Left lung (tissue), 10 donors: ENCODE measurements around the gene SPATA13. TPM values are rescaled to one million over a fixed set of nuclear protein-coding genes. Genes with fewer than 3 reads are reported as not detected.
A peak's percentile ranks its signal among the peaks of the same experiment; 100 is the strongest.

ENCODE experiments used
- ATAC-seq: fragments of 200-7000 bp; cut with Tn5 transposase; one replicate; pipeline ENCODE4 v1.9.1; 2020; ENCODE audit warnings: moderate library complexity
- DNase-seq, 4 donors: peaks; one replicate each; pipeline ENCODE4 v3.0.0-alpha.2; 2013 to 2020
- H3K27ac ChIP-seq, 2 donors: fragments of 200-600 bp; sonication (generic) in 1 of 2; one replicate each; pipeline versions ENCODE4 v1.5.0 to v1.8.0; 2020 to 2021
- H3K27me3 ChIP-seq, 2 donors: fragments of 200-600 bp; sonication (generic) in 1 of 2; one replicate each; pipeline versions ENCODE4 v1.5.0 to v1.8.0; 2020 to 2021
- H3K36me3 ChIP-seq, 2 donors: fragments of 200-600 bp; sonication (generic) in 1 of 2; one replicate each; pipeline versions ENCODE4 v1.5.0 to v1.8.0; 2020 to 2021
- H3K4me1 ChIP-seq, 2 donors: fragments of 200-600 bp; one replicate each; pipeline ENCODE4 v1.8.0; 2021
- H3K4me3 ChIP-seq, 2 donors: fragments of 200-600 bp; sonication (generic) in 1 of 2; one replicate each; pipeline versions ENCODE4 v1.5.0 to v1.8.0; 2020 to 2021; ENCODE audit warnings: mild to moderate bottlenecking in 1 of 2
- H3K9me3 ChIP-seq, 2 donors: fragments of 200-600 bp; sonication (generic) in 1 of 2; one replicate each; pipeline versions ENCODE4 v1.5.0 to v1.8.0; 2020 to 2021
- intact Hi-C, 2 donors: fragments of 100-400 bp; cut with DNase I; formaldehyde crosslinking; loops; one replicate each; pipeline versions ENCODE4 v1.11.2 to v1.14.2; 2022
- polyA plus RNA-seq, 6 donors: library from polyadenylated mRNA; unstranded; fragments of 120-200 nt; gene quantifications; one replicate each; pipeline ENCODE4 v1.2.1, GENCODE V29; 2013; ENCODE audit not compliant: insufficient read length in 6 of 6
- total RNA-seq, 2 donors: library from RNA; stranded (reverse); fragmentation: NEBNext Ultra II Directional; extraction: Animal tissue kit (Norgen Biotek cat#: 25700); gene quantifications; one replicate each; pipeline ENCODE4 v1.2.1, GENCODE V29; 2021
- TF ChIP-seq, protein P1 (sequence below), 2 donors: fragments of 200-600 bp; sonication (generic) in 1 of 2; IDR thresholded peaks; one replicate each; pipeline versions ENCODE4 v1.5.0 to v1.8.0; 2021; ENCODE audit warnings: antibody characterized with exemption in 2 of 2
- donor health status: DM: no; HTN: yes; CAD: no.
- donor health status: DM: no; HTN: no; CAD: no.

SPATA13 gene
- total and polyA plus RNA-seq, 8 donors, result 11.4 to 31.4 (median 14.7) TPM

- intact Hi-C loops, result loop anchor here in 1 of 2 donors (5.0 kb wide), 2 partner anchors 200 to 300 kb away; no protein-coding TSS in a partner anchor
- DNase-seq, result peak in 1 of 4 donors; percentile 76
- TF ChIP-seq, protein P1, sequence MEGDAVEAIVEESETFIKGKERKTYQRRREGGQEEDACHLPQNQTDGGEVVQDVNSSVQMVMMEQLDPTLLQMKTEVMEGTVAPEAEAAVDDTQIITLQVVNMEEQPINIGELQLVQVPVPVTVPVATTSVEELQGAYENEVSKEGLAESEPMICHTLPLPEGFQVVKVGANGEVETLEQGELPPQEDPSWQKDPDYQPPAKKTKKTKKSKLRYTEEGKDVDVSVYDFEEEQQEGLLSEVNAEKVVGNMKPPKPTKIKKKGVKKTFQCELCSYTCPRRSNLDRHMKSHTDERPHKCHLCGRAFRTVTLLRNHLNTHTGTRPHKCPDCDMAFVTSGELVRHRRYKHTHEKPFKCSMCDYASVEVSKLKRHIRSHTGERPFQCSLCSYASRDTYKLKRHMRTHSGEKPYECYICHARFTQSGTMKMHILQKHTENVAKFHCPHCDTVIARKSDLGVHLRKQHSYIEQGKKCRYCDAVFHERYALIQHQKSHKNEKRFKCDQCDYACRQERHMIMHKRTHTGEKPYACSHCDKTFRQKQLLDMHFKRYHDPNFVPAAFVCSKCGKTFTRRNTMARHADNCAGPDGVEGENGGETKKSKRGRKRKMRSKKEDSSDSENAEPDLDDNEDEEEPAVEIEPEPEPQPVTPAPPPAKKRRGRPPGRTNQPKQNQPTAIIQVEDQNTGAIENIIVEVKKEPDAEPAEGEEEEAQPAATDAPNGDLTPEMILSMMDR (IDR thresholded peaks at IDR 0.05), result no peak
- Histone ChIP-seq H3K36me3 (peaks cover 0 to 6% of the 10 kb centered on the region in 2 donors), H3K9me3 (no peaks in the 10 kb centered on the region), H3K4me3 (no peak overlapping the region), H3K27me3 (no peaks in the 10 kb centered on the region), H3K27ac (no peak overlapping the region), H3K4me1 (peaks cover 13 to 28% of the 10 kb centered on the region in 2 donors)
- no peak for ATAC-seq
Measured at GRCh38 chr13:24222756-24223155, 62.2 kb downstream of the SPATA13 start.

GRCh38 chr13:24223341-24224231 is 63.1 kb downstream of the SPATA13 start:
- peak overlapping the region in 1 of 2 donors; percentile 30 for H3K27ac ChIP-seq

DNA sequence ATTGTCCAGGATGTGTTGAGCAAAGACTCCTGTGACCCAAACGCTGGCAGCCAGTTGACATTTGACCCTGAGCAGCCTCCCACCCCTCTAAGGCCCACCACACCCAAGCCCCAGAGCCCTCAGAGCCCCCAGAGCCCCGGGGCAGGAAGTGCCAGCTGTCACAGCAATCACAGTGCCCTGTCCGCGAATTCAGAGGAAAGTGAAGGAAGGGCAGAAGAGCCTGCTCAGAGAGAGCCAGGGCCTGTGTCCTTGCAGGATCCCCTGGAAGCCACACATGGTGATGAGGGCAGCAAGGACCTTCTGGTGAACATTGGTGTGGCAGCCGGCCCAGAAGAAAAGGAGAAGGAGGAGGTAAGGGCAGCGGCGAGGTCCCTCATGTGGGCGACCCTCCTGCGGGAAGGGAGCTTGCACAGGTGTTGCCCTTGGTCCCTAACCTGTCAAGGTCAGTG is 63.7 kb downstream of the SPATA13 start:
- no peak overlapping the region for H3K4me3 ChIP-seq

More at GRCh38 chr13:24223341-24224231, 63.1 kb downstream of the SPATA13 start:
- intact Hi-C loops, result loop anchor here in 1 of 2 donors (5.0 kb wide), 2 partner anchors 201 to 301 kb away; no protein-coding TSS in a partner anchor
- TF ChIP-seq, protein P1 (IDR thresholded peaks at IDR 0.05), result no peak
- Histone ChIP-seq H3K4me3 (no peak overlapping the region), H3K4me1 (peaks cover 5 to 24% of the 10 kb centered on the region in 2 donors), H3K9me3 (no peaks in the 10 kb centered on the region), H3K27me3 (no peaks in the 10 kb centered on the region), H3K36me3 (peaks cover 0 to 6% of the 10 kb centered on the region in 2 donors)
- DNase-seq, result peak in 1 of 4 donors; percentile 75
- ATAC-seq, result no peak

GRCh38 chr13:24225062-24225461 is 64.5 kb downstream of the SPATA13 start:
- no peaks in the 10 kb centered on the region for H3K9me3 ChIP-seq
- DNase-seq, result peak in 1 of 4 donors; percentile 47
- H3K27ac ChIP-seq, result no peak overlapping the region
- H3K27me3 ChIP-seq, result no peaks in the 10 kb centered on the region
- TF ChIP-seq, protein P1 (IDR thresholded peaks at IDR 0.05), result no peak
- peaks cover 0 to 6% of the 10 kb centered on the region in 2 donors for H3K36me3 ChIP-seq
- ATAC-seq, result no peak
- intact Hi-C loops, result no loop called here
- peaks cover 2 to 17% of the 10 kb centered on the region in 2 donors for H3K4me1 ChIP-seq
- no peak overlapping the region for H3K4me3 ChIP-seq

More for the DNA sequence above, 63.7 kb downstream of the SPATA13 start:
- Histone ChIP-seq H3K27ac (peak overlapping the region in 1 of 2 donors; percentile 30), H3K36me3 (peaks cover 0 to 6% of the 10 kb centered on the region in 2 donors), H3K4me1 (peaks cover 4 to 24% of the 10 kb centered on the region in 2 donors), H3K9me3 (no peaks in the 10 kb centered on the region), H3K27me3 (no peaks in the 10 kb centered on the region)
- ATAC-seq (no peak), DNase-seq (peak in 1 of 4 donors; percentile 67)
- TF ChIP-seq, protein P1 (IDR thresholded peaks at IDR 0.05), result no peak
- intact Hi-C loops, result loop anchor here in 1 of 2 donors (5.0 kb wide), 2 partner anchors 202 to 302 kb away; no protein-coding TSS in a partner anchor

GRCh38 chr13:24225930-24226329 is 65.4 kb downstream of the SPATA13 start:
- TF ChIP-seq, protein P1 (IDR thresholded peaks at IDR 0.05), result no peak

More at GRCh38 chr13:24225930-24226329, 65.4 kb downstream of the SPATA13 start:
- H3K4me1 ChIP-seq, result peaks cover 0 to 11% of the 10 kb centered on the region in 2 donors
- H3K27me3 ChIP-seq, result no peaks in the 10 kb centered on the region
- no peak overlapping the region for H3K4me3 ChIP-seq
- intact Hi-C loops, result no loop called here
- H3K9me3 ChIP-seq, result no peaks in the 10 kb centered on the region
- H3K36me3 ChIP-seq, result peaks cover 0 to 6% of the 10 kb centered on the region in 2 donors
- no peak for DNase-seq
- ATAC-seq, result no peak
- H3K27ac ChIP-seq, result no peak overlapping the region
